Fibroblast of skin of abdomen (primary cell): ENCODE measurements around the gene MED1.

Source experiments
- DNase-seq: peaks from one replicate; pipeline ENCODE4 v3.0.0-alpha.2; 2013

The MED1 gene

GRCh38 chr17:39359994-39360393 is 91.1 kb downstream of the MED1 start:
- DNase-seq = no peak

DNA sequence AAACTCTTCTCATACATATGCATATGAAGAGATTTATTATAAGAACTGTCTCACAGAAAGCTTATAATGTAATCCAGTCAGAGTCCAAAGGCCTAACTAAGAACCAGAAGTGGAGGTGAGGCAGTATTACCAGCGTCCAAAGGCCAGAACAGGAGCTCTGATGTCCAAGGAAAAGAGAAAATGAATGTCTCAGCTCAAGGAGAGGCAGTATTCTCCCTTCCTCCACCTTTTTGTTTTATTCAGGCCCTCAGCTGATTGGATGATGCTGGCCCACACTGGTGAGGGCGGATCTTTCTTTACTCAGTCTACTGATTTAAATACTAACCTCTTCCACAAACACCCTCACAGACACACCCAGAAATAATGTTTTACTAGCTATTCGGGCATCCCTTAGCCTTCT is 93.1 kb downstream of the MED1 start:
- no peak for DNase-seq

DNA sequence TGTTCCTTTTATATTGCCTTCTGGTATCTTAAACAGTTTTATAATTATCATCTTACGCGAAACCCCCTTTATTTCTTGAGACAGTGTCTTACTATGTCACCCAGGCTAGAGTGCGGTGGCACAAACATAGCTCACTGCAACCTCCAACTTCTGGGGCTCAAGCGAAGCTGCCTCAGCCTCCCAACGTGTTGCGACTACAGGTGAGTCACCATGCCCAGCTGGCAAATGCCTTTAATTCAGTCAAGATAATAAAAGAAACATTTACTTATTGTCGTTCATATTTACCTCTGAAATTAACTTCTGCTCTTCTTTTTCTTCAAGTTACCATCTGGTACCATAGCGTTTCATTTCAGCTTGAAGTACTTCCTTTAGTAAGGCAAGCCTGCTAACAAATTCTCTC is 93.6 kb downstream of the MED1 start:
- DNase-seq = no peak
